ENCODE measurements around the gene CACNA1C.

CACNA1C gene

GRCh38 chr12:2523844-2524243 is 471.1 kb downstream of the CACNA1C start:
- DNase-seq (ENCODE audit: low read depth) = no peak

DNA sequence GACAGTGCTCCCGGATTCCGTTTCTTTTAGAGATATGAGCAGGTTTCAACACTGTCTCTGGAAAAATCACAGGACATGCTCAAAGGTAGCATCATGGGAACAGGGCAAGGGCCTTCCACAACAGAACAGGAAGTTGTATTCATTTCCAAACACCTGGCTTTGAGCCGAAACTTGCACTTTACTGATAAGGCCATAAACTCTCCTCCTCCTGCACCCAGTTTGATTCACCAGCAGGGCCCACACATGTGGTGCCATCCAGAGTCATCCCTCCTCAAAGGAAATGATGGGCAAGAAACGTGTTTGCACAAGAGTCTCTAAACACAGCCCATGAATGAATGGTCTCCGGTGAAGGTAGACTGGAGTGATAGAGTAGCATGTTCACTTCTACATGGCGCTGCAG is 473.6 kb downstream of the CACNA1C start:
- no peak for DNase-seq (ENCODE audit: low read depth)

- no peak for DNase-seq (ENCODE audit: low read depth)
These were observed 475.2 kb downstream of the CACNA1C start for GRCh38 chr12:2528001-2528400.

DNA sequence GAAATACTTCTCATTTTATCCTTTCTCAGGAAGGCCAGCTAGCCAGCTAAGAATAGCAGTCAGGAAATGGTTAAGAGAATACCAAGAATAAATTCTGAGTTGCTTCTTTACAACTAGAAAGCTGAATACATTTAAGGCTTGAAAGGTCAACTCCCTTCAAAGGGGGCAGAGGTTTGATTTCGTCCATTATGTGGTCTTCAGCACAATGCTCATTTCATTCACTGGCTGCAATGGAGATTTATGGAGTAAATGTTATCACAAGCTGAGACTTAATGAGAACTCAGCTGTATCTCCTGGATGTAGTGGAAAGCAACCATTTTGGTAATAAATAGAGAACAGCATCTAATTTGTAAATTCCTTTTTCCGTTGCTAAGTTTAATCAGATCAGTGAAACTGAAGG is 477.0 kb downstream of the CACNA1C start:
- DNase-seq (ENCODE audit: low read depth) = no peak

DNA sequence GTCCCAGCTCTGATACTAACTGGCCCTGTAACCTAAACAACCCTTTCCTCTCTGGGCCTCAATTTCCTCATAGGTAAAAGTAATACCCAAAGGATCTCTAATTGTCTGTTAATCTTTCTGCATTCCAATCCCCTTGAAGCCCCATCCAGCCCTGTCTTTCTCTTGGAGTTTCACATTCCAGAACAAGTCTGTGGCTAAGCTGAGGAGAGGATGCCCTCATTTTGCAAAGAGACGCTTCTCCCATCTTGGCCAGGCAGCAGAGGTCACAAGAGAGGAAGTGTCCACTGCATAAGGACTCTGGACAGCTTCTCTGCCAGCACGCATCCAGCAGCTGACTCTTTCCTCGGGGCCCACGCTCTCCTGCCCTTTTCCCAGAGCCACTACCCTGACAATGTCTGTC is 478.6 kb downstream of the CACNA1C start:
- no peak for DNase-seq (ENCODE audit: low read depth)

GRCh38 chr12:2533036-2533435 is 480.2 kb downstream of the CACNA1C start:
- no peak for DNase-seq (ENCODE audit: low read depth)

- DNase-seq (ENCODE audit: low read depth) = peak; percentile 23
These were observed 482.9 kb downstream of the CACNA1C start for GRCh38 chr12:2535583-2536204.

- no peak for DNase-seq (ENCODE audit: low read depth)
These were observed 483.9 kb downstream of the CACNA1C start for GRCh38 chr12:2536724-2537123.

DNA sequence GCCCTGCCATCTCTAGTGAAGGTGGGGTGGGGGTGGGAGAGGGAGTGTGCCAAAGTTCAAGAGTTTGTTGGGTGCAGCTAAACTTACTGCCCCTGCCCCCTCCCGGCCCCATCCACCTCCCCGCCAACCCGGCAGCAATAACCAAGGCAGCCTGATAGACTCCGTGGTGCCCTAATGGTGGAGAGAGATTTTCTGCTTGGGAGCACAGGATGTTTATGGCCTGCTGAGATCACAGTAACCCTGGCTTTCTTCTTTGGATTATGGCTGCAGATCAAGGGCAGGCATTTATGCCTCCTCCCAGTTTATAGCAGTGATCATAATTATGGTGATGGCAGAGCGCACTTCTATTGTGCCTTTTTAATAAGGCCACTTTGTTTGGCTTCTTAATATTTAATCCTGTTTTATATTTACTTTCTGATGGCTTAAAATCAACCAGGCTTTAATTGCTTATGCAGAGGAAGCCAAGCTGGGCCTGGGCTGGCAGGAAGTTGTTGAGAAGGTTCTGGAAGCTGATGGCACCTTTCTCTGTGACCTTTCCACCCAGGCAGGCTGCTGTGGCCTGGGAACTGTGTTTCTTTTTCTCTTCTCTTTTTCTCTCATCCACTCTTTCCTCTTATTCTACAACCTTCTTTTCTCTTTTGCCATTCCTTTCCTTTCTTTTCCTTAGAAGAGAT is 485.2 kb downstream of the CACNA1C start:
- no peak for DNase-seq (ENCODE audit: low read depth)

DNA sequence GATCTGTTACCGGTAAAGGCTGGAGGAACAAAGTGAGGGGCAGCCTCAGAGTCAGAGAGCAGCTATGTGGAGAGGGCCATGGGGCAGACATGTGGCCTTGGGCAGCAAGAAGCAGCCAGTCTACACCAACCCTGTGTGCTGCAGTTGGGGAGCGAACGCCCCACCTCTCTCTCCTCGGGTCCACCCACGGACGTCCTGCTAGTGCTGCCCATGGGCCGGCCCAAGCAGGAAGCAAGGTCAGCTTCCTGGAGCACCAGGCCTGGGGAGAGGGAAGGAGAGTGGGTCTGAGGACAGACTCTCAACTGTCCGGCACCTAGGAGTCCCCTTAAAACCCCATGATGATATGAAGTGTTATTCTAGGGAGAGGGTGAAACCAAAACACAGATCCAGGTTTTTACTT is 487.2 kb downstream of the CACNA1C start:
- no peak for DNase-seq (ENCODE audit: low read depth)

- no peak for DNase-seq (ENCODE audit: low read depth)
These were observed 487.8 kb downstream of the CACNA1C start for GRCh38 chr12:2540535-2540941.

- no peak for DNase-seq (ENCODE audit: low read depth)
These were observed 488.9 kb downstream of the CACNA1C start for GRCh38 chr12:2541631-2542204.

- no peak for DNase-seq (ENCODE audit: low read depth)
These were observed 491.0 kb downstream of the CACNA1C start for GRCh38 chr12:2543801-2544200.

GRCh38 chr12:2544230-2544629 is 491.4 kb downstream of the CACNA1C start:
- no peak for DNase-seq (ENCODE audit: low read depth)

DNA sequence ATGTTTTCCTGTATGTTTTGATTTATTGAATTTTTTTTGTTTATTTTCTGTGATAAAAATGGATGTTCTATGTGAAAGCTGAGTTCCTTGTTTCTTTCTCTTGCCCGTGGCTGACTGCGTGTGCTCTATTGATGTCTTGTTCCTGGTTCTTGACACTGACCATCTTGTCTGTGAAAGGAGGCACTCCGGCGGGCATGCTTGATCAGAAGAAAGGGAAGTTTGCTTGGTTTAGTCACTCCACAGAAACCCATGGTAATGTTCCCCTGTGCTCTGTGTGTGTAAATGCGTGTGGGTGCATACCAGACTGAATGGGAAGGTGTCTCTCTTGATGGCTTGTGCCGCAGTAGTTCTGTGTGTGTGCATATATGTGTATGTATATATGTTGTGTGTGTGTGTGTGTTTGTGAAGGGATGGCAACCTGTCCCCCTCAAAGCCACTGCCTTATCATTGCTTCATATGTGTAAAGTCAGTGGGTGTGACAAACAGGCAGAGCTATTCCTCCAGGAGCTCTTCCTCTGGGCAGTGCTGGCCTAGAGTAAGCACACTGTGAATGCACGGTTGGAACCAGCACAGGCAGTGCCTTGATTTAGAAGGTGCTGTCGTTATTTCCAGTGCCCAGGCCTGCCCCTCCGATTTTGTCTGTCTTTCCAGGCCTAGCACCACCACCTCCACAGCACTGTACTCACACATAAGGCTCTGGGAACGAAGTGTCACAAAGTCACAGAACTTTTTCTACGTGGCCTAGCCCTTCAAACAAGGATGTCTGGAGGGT is 494.7 kb downstream of the CACNA1C start:
- no peak for DNase-seq (ENCODE audit: low read depth)

- DNase-seq (ENCODE audit: low read depth) = no peak
These were observed 495.3 kb downstream of the CACNA1C start for GRCh38 chr12:2548081-2548480.

- no peak for DNase-seq (ENCODE audit: low read depth)
These were observed 498.0 kb downstream of the CACNA1C start for GRCh38 chr12:2550561-2551411.

DNA sequence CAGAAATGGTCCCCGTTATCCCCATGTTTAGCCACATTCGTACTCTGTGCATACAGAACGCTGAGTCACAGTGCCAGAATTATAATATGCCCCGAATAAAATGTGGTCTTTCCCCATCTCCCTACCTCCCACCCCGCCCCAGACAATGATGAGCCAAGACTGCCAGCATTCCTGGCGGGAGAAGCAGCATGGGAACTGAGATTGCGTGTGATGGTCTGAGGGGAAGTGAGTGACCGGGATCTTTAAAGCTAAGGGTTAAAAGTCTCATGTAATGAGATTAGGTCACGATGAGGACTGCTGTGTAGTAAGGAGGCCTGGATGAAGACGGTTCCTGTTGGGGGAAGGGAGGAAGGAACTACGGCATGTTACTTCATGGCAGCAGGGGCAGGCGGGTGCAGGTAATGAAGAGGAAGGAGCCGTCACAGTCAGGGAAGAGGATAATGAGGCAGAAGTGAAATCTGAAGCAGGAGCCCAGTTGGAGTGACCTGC is 498.7 kb downstream of the CACNA1C start:
- DNase-seq (ENCODE audit: low read depth) = no peak

GRCh38 chr12:2552000-2552756 is 499.4 kb downstream of the CACNA1C start:
- DNase-seq (ENCODE audit: low read depth) = no peak

GRCh38 chr12:2553388-2554126 is 500.8 kb downstream of the CACNA1C start:
- DNase-seq (ENCODE audit: low read depth) = no peak

Measured in GM04504 (cell line).